ENCODE data around the gene LRRIQ4.

Gene LRRIQ4

GRCh38 chr3:169812332-169813235 lies at the start of gene LRRIQ4, which contains the start of gene LRRC34:
TSS of gene LRRIQ4 (plus strand) at chr3:169812870. CDS start at chr3:169821922, 9,052 bp downstream.
TSS of gene LRRC34 (minus strand) at chr3:169812904. CDS start at chr3:169812548, 356 bp downstream.
- FAIRE-seq = no peak

DNA sequence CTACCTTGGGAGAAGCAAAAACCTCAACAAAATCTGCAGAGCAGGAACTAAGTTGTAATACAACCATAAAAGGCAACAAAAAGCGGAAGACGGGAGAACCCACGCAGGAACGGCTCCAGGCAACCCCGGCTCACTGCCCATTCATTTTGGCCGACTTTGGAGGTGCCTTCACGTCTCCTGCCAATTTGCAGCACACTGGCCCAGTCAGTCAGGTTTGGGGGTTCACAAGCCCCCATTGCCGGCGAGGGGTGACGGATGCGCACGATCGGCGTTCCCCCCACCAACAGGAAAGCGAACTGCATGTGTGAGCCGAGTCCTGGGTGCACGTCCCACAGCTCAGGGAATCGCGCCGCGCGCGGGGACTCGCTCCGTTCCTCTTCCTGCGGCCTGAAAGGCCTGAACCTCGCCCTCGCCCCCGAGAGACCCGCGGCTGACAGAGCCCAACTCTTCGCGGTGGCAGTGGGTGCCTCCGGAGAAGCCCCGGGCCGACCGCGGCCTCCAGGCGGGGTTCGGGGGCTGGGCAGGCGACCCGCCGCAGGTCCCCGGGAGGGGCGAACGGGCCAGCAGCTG lies 48.3 kb upstream of the LRRIQ4 start:
- no peak for FAIRE-seq

GRCh38 chr3:169764882-169765612 lies 47.6 kb upstream of the LRRIQ4 start, which contains the start of gene TERC:
TSS of gene TERC (minus strand) at chr3:169765060.
- peak; percentile 58 for FAIRE-seq

DNA sequence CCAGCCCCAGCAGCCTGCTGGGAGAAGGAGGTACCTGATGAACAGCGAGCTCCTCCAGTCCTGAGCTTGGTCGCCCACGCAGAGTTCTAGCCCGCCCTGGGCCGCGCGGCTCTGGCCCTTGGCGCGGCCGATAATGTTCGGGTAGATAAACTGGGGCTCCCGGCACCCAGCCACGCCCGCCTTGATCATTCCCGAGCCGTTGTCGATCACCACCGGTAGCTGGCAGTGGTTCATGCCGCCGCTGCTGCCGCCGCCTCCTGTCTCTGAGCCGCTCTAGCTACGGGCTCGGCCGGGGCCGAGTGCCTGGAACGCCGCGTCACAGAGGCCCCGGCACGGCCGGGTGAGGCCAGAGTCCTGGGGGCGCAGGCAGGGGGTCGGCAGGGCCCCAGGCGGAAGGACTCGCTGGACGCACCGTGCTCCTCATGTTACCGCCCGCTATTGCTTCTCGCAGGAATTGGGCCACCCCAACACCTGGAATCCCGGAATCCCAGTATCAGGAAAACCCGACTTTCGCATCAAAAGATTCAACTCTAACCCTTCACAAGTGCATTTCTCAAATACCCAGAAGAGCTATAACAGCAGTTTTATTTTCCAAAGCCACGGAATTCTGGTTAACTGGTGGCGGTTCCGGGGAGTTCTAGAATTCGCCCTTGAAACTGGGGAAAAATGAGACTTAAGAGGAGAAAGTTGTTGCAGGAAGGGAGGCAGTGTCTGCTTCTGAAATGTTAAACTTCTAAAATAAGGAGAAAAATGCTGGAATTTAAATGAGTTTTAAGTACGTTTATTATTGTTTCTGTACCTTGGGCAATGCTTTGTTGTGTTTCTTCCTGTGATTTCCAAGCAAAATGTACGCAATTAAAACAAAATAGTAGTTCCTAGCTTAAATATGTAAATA lies 43.1 kb upstream of the LRRIQ4 start, which contains the start of gene ACTRT3:
TSS of gene ACTRT3 (minus strand) at position 275 of the 895 bp plus-strand sequence. CDS start at position 234, 41 bp downstream.
- FAIRE-seq = no peak

DNA sequence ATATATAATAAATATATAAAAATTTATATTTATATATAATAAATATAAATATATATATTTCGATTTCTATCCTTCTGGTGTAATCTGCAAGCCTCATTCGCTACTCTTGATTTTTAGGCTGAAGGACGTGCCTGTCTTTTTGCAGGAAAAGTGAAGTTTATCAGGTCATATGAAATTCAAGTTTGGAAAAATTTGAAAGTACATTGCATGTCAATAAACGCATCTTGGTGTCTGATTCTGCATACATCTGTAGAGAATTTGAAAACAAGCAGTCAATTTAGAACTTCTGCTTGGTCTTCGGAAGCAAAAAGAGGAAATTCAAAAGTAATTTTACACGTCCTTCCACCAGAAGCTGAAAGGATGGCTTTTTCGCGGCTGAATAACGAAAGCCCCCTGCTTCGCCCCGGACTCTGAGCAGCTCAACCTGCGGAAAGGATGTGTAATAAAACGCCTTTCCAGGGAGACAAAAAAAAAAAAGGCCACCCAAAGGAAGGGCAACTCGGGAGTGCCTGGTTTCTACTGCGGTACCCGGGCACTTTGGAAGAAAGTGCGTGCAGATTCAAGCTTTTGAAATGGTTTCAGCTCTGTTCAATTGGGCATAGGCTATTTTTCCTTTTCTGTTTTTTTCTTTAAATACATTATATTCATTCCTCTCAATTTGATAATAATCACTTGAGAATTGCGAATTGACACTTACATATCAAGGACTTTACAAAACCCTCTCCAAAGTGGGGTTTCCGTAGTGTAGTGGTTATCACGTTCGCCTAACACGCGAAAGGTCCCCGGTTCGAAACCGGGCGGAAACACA lies 41.0 kb upstream of the LRRIQ4 start:
- FAIRE-seq = peak; percentile 45

DNA sequence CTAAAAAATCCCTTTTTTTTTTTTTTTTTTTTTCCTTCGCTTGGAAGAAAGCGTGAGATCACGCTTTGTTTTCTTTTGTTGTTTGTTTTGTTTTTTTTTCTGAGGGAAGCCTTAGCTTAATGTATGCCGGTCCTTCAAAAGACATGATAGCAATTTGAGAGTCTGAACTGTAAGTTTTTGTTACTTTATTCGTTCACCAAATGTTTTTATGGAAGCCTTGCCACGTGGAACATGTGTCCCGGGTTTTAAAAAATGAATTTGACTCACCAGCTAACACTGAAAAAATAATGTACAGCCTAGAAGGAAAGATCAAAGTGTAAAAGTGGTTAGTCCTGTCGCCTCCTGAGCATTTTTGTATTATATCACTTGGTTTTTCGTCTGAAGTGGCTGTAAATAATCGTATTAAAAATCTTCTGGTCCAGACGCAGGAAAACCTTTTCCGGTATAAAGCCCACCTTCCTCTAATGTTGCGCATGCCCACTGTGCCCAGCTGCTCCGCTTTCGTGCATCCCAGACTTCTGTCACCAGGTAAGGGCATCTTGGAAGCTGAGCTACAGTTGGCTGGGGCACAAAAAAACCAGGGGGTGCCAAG lies 40.3 kb upstream of the LRRIQ4 start:
- FAIRE-seq = no peak

DNA sequence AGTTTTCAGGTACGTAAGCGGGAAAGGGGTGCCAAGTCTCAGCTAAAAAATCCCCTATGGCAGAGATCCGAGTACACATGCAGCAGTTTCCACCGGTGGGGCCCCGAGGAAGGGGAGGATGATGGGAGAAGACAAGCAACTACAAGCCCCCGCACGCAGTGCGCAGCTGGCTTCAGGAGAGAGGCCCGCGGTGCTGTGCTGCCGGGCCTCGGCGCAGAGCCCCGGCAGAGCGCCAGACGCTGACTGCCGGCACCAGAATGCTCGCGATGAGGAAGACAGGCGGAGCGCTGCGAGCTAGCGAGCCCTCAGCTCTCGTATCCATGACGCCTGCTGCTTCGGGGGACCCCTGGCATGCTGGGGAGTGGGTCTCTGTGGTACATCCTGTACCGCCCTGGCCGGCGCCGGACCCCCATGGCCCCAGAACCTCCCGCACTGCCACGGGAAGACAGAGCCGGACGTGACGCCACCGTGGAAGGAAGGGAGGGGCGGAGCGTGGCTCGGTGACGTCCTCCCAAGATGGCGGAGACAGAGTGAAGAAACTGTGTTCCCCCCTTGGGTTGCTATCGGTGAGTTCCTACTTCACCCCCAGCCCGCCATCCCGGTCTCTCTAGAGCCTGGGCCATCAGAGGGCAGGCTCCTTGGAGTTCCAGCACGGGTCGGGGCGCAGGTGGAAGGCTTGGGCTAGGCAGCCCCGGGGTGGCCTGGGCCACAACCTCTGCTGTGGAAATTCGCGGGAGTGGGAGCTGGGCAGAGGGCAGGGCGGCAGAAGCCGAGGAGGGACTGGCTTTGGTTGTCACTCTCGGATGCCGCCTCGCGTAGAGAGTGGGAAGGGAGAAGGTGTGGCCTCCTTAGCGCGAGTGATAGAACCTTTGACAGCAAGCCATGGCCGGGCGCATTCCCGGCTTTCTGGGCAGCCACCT lies 39.5 kb upstream of the LRRIQ4 start, which contains the start of gene MYNN:
TSS of gene MYNN (plus strand) at position 500 of the 920 bp plus-strand sequence. CDS start 900 bp downstream, outside the sequence.
- no peak for FAIRE-seq

GRCh38 chr3:169774186-169774585 lies 38.5 kb upstream of the LRRIQ4 start:
- FAIRE-seq = no peak

- no peak for FAIRE-seq
These were observed 34.8 kb upstream of the LRRIQ4 start for GRCh38 chr3:169777822-169778221.

DNA sequence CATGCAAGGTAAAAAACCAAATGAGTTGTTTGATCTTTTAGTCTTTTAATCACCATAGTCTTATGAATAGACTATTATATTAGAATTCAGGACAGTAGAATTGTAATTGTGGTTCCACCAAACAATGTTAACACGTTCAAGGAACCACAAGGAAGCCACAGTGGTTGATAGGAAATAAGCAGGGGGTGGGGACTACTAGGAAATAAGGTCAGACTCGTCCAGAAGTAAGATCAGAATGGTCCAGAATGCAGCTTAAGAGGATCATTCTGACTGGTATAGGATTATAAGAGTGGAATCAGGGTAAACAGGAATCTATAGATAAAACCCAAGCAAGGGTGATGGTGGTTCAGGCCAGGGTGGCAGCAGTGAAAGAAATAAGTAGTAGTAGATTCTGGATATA lies 31.9 kb upstream of the LRRIQ4 start:
- no peak for FAIRE-seq

DNA sequence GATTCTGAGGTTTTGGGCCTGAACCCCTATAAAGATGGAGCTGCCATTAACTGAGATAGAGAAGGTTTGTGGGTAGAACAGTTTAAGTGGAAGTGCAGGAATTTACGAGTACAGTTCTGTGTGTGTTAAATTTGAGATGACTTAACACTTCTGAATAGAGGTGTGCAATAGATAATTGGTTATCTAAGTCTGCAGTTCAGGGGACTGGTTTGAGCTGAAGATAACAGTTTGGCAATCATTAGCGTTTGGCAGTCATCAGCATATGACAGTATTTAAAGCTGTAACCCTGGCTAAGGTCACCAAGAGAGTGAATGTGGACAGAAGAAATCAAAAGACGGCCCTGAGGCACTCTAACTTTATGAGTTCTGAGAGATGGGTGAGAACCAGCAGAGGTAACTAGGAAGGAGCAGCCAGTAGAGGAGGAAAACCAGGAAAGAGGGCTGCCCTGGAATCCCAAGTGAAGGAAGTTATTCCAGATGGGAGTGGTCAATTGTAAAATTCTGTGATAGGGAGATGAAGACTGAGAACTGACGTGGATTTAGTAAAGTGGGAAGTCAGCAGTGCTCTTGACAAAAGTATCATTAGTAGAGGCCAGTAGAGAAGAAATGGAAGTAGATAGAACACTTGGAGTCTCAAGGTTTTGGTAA lies 31.3 kb upstream of the LRRIQ4 start:
- no peak for FAIRE-seq

- FAIRE-seq = no peak
These were observed 25.6 kb upstream of the LRRIQ4 start for GRCh38 chr3:169787120-169787519.

GRCh38 chr3:169787791-169788190 lies 24.9 kb upstream of the LRRIQ4 start:
- no peak for FAIRE-seq

DNA sequence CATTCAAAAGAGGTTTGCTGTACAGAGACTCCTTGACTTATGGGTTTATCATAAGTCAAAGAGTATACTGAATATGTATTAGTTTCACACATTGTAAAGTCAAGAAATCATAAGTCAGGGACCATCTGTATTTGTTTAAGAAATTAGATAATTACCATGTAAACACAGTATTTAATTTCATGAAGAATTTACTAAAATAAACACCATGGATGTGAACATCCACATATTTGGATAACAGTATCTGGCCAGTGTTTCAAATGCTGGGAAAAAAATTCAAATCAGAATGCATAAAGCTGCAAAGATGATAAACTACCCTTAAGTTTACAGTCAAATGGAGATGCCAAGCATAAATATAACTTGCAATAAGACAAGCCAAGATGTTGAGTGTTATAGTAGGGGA lies 22.5 kb upstream of the LRRIQ4 start:
- no peak for FAIRE-seq

DNA sequence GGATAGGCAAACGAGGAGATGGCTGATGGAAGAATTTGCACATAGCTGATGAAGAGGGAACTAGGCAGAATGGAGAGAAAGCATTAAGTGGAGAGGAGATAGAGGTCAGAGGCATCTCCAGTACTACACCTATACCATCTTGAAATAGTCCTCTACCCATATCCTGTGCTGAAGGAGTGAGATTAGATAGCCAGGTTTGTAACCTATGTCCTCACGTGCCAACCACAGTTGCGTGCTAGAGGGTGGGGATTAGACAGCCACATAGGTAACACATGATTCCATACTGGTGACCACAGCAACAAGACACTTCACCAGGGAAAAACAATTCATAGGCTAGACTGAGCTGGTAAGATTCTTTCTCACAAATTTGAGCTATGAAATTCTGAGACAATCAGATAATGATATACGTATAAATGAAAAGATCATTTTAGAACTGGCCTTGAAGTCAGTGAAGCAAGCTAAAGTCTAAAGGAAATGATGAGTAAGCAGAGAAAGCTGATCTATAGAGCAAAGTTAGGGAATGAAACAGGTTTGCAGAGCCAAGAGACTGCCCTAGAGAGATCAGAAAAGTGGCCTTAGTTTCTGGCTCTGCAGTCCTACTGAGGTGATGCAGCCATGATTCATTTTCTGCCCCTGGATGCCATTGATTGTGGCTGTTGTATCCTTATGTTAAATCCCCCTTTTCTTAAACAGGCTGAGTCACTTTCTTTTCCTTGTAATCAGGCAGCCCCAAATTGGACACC lies 21.8 kb upstream of the LRRIQ4 start:
- FAIRE-seq = no peak

DNA sequence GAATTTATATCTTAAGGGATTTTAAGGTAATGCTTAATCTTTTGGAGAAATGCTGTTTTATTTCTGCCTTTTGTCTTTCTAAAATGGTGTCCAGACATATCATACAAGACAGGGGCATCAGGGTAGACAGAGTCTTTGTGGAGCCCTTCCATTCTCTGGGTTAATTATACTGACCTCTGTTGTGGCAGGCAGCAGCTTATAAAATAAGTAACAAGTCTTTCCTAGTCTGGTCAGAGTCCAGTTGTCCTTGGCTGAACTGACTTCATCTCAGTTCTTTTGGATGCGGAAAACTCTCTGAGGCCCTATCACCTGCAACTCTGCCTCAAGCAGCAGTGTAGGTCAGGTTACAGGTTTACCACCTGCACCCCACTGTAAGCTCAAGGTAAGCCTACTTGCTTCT lies 20.3 kb upstream of the LRRIQ4 start:
- no peak for FAIRE-seq

DNA sequence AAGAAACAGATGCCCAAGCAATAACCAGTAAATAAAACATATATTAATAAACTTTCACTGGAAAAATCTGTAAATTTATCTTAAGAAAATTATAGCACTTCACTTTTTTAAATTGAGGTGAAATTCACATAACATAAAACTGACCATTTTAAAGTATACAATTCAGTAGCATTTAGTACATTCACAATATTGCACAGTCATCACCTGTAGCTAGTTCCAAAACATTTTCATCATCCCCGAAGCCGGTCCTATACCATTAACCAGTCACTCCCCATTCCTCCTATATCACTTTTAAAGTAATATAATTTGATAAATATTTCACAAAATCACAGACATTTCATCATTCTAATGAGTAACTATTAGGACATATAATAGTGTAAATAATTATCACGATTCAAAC lies 8.0 kb upstream of the LRRIQ4 start:
- no peak for FAIRE-seq

GRCh38 chr3:169809230-169809795 lies 3.4 kb upstream of the LRRIQ4 start:
- no peak for FAIRE-seq

Data from TTC549 (cell line).